Stomach (tissue), 4 donors: ENCODE measurements around the gene DPM3.

ENCODE experiments used
- CTCF ChIP-seq, 7 experiments: fragments of 450-650 bp in 4 of 7; fragments of 200-600 bp in 3 of 7; sonication (generic) in 3 of 7; IDR thresholded peaks; one replicate each; pipeline ENCODE4 v1.5.1; 2016 to 2019; ENCODE audit warnings: antibody characterized with exemption in 7 of 7, control low read depth in 2 of 7, mild to moderate bottlenecking in 1 of 7
- POLR2A ChIP-seq, 4 donors: fragments of 450-650 bp; IDR thresholded peaks; one replicate each; pipeline ENCODE4 v1.6.1; 2016; ENCODE audit warnings: antibody characterized with exemption in 4 of 4, control low read depth in 2 of 4, mild to moderate bottlenecking in 1 of 4, moderate library complexity in 1 of 4
- POLR2AphosphoS5 ChIP-seq, 3 donors: sonication (generic); formaldehyde crosslinking; IDR thresholded peaks; one replicate each; pipeline ENCODE4 v1.6.1; 2016; ENCODE audit warnings: antibody characterized with exemption in 3 of 3

DNA sequence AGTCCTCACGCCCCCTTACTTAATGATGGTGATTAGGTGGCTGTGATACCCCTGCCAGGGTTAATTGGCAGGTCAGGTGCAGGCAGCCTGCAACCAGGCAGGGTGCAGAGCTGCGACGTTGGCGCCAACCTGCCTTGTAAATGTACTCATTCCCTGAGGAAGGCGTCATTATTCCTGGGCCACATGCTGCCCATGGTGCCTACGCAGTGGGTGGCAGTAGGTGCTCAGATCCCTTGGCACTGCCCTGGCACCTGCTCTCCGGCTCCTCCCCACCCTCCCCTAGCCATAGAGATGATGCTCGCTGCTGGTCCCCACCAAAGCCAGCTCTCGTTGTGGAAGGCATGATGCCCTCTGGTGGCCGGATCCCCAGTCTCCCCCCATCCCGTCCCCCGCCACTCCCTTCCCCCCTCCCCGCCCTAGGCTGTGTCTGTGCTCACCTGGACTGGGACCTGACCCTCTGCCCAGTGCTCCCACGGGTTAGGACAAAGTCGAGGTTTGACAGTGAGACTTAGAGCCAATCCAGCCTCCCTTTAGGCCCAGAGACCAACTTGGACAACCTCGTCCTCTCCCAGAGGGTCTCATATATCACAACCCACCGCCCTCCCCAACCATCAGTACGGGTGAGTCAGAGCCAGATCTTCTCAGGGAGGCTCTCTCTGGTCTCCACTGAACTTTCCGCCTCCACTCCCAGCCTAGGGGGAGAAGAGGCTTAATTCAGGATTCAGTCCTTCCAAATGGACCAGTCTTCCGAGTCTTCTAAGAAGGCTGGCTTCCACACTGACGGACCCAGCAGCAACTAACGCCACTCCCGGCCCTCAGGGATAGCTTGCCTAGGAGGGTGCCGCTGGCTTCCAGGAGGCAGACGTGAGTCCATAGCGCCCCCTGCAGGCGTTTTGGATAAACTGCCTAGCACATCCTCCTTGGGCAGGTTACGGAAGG lies 27.1 kb upstream of the DPM3 start:
- peak in 5 of 7 experiments; percentile 68 to 96 (median 82) for TF ChIP-seq CTCF (IDR thresholded peaks at IDR 0.05)
- TF ChIP-seq POLR2A (IDR thresholded peaks at IDR 0.05), result no peak
- peak in 1 of 3 donors; percentile 71 for TF ChIP-seq POLR2AphosphoS5 (IDR thresholded peaks at IDR 0.05)
